KOPT-K1 (cell line): ENCODE data around the gene C12orf75.
"Not testable (repeated sequence)": the region's sequence is repeated elsewhere in the genome, so short reads cannot be mapped to it uniquely, and the experiment has no call there.

ENCODE experiments used
- H3K27ac ChIP-seq: fragments of 200-600 bp; sonication (generic); 2 replicates; pipeline ENCODE4 v1.5.1; 2016; ENCODE audit warnings: antibody characterized with exemption, mild to moderate bottlenecking, low read depth, low read length; ENCODE audit not compliant: poor library complexity, severe bottlenecking
- H3K36me3 ChIP-seq: fragments of 200-600 bp; sonication (generic); 2 replicates; pipeline ENCODE4 v1.5.1; 2017; ENCODE audit warnings: antibody characterized with exemption, mild to moderate bottlenecking, low read length, moderate library complexity; ENCODE audit not compliant: insufficient read depth
- H3K9me3 ChIP-seq: fragments of 200-600 bp; sonication (generic); 2 replicates; pipeline ENCODE4 v1.5.1; 2017; ENCODE audit warnings: antibody characterized with exemption, low read length, mild to moderate bottlenecking; ENCODE audit not compliant: insufficient read depth, poor library complexity, severe bottlenecking

Gene C12orf75

DNA sequence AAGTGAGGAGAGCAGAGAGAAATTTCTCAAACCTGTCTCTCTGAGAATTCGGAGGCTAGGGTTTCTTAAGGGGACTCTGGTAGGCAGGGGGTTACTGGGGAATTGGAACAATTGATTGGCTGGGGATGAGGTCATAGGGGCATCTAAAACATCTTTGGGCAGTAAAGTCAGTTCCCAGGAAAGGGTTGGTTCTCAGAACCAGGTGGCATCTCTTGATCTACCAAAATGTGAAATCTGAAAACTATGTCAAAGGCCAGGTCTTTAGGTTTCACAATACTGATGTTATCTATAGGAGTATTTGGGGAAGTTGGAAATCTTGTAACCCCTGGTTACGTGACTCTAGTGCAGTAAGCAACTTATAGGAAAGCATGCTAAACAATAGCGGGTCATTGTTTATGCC, 6.9 kb downstream of the C12orf75 start:
- Histone ChIP-seq H3K27ac (peak overlapping the region; percentile 4), H3K9me3 (peaks cover 25% of the 10 kb centered on the region), H3K36me3 (peaks cover 39% of the 10 kb centered on the region)

DNA sequence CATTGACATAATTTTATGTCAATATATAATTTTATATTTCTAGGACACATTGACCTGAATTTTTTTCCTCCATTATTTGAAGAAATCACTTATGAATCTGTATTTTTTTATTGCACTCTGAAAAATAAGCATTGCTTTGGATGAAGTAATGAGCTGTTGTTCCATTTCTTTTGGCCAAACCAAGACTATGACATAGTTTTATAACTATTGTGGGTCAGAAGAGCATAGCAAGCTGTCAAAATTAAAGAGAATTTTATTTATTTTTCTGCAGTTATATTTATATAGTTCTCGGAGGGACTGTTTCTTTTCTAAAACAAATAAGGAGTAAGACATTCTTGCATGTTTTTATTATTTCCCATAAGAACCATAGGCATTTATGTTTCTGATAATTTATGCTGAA, 8.5 kb downstream of the C12orf75 start:
- Histone ChIP-seq H3K36me3 (peaks cover 44% of the 10 kb centered on the region), H3K9me3 (peaks cover 25% of the 10 kb centered on the region), H3K27ac (no peak overlapping the region)

DNA sequence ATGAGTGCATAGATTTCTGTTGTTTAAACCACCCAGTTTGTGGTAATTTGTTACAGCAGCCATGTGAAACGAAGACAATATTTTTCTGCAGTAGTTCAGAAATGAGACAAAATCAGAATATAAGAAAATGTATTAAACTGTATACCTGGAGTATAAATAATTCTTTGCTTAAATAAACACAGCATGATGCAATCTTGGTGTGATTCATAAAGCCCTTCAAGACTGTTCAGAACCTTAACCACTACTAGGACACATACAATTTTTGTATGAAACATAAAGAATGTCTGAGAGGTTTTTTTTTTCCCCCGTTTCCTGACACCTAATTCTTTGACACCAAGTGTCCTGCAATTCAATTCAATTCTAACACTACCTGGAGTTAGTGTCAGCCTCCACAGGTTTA, 10.5 kb downstream of the C12orf75 start:
- H3K9me3 ChIP-seq, result peaks cover 25% of the 10 kb centered on the region
- no peak overlapping the region for H3K27ac ChIP-seq
- H3K36me3 ChIP-seq, result peaks cover 48% of the 10 kb centered on the region

DNA sequence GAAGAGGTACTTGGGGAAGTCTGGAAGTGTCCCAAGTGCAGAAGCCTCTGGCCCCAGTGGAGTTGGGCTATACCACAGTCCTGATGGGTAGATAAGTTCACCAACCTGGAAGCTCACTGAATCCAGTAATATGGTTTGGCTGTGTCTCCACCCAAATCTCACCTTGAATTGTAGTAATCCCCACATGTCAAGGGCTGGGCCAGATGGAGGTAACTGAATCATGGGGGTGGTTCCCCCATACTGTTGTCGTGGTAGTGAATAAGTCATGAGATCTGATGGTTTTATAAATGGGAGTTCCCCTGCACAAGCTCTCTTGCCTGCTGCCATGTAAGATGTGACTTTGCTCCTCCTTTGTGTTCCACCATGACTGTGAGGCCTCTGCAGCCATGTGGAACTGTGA, 11.1 kb downstream of the C12orf75 start:
- peaks cover 25% of the 10 kb centered on the region for H3K9me3 ChIP-seq
- not testable (repeated sequence) for H3K27ac ChIP-seq

DNA sequence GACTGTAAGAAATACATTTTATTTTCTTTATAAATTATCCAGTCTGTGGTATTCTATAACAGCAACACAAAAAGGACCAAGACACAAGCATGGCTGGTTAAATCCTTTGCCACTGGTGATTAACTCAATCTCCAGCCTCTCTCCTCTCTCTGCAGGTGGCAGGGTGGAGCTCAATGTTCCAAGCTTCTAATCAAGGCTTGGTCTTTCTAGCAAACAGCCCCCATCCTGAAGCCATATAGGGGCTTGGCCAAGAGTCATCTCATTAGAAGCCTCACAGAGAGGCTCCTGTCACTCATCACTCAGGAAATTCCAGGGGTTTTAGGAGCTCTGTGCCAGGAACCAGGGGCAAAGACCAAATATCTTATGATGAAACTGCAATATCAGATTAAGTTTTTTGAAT, 12.0 kb downstream of the C12orf75 start:
- Histone ChIP-seq H3K36me3 (peaks cover 42% of the 10 kb centered on the region), H3K9me3 (peaks cover 25% of the 10 kb centered on the region), H3K27ac (no peak overlapping the region)

More for the DNA sequence above, 11.1 kb downstream of the C12orf75 start:
- peaks cover 48% of the 10 kb centered on the region for H3K36me3 ChIP-seq

DNA sequence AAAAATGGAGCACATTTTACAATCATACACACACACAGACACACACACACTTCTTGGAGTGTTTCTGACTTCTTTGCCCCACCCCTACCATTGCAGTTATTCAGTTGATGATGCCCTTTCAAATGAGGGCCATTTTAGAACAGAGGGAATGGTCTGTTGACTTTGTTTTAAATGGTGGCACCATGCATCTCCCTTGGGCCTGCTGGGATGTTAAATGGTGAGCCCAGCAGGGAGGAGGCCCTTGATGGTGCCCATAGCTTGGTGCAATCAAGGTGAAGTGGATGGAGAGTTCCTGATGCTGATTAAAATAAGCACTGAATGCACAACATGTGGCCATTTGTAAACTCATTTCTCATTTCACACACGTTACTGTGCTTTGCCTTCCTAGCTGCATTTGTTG, 13.3 kb downstream of the C12orf75 start:
- Histone ChIP-seq H3K27ac (no peak overlapping the region), H3K36me3 (peaks cover 33% of the 10 kb centered on the region), H3K9me3 (peaks cover 25% of the 10 kb centered on the region)

GRCh38 chr12:105347499-105347898, 17.0 kb downstream of the C12orf75 start:
- H3K36me3 ChIP-seq, result peaks cover 9% of the 10 kb centered on the region; the same call in 1 of the 2 replicates

GRCh38 chr12:105348142-105348541, 17.7 kb downstream of the C12orf75 start:
- H3K27ac ChIP-seq, result no peak overlapping the region
- no peaks in the 10 kb centered on the region for H3K9me3 ChIP-seq
- peaks cover 14% of the 10 kb centered on the region; the same call in 1 of the 2 replicates for H3K36me3 ChIP-seq

More at GRCh38 chr12:105347499-105347898, 17.0 kb downstream of the C12orf75 start:
- Histone ChIP-seq H3K27ac (no peak overlapping the region), H3K9me3 (no peaks in the 10 kb centered on the region)

- Histone ChIP-seq H3K36me3 (peaks cover 15% of the 10 kb centered on the region; the same call in 1 of the 2 replicates), H3K9me3 (no peaks in the 10 kb centered on the region), H3K27ac (no peak overlapping the region)
These were observed 18.1 kb downstream of the C12orf75 start for GRCh38 chr12:105348561-105348960.

DNA sequence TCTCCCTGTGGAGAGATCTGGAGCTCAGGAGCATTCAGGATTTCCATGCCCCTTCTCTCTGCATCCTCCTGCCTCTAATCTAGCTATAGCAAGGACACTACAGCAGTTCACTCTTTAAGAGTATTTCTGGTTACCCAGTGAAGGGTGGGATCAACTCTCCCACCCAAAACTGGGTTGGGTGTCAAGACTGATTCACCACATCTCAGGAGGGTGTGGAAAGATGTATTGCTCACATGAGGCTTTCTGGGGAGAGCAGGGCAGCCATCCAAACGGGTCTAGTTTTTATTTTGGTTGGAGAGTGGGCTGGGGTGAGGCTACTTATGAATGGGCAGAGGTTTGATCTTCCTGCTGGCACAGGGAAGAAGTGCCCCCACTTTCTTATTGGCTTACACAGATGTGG, 18.6 kb downstream of the C12orf75 start:
- H3K9me3 ChIP-seq, result no peaks in the 10 kb centered on the region
- peaks cover 9% of the 10 kb centered on the region; the same call in 1 of the 2 replicates for H3K36me3 ChIP-seq
- H3K27ac ChIP-seq, result no peak overlapping the region

DNA sequence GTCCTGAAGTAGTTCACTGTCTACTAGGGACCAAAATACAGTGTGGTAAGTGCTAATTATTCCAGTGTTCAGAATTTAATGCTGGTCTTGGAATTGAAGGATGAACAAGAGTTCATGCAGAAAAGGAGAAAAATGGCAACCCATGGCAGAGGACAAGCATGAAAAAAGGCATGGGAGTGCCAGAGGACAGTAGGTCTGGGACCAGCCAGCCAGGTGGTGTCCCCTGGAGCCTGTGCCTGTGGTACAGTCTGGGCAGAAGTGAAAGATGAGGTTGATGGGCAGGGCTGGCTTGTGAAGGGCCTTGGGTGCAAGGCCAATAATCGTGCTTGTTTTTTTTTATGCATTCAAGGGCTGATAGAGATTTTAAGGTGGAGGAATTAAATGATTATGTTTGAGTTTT, 21.0 kb downstream of the C12orf75 start:
- Histone ChIP-seq H3K36me3 (peaks cover 11% of the 10 kb centered on the region), H3K9me3 (no peaks in the 10 kb centered on the region), H3K27ac (peak overlapping the region; percentile 38)

- H3K9me3 ChIP-seq, result no peaks in the 10 kb centered on the region
- peak overlapping the region; percentile 38 for H3K27ac ChIP-seq
- H3K36me3 ChIP-seq, result peaks cover 11% of the 10 kb centered on the region
These were observed 21.6 kb downstream of the C12orf75 start for GRCh38 chr12:105352052-105352451.

GRCh38 chr12:105352940-105353635, 22.6 kb downstream of the C12orf75 start:
- Histone ChIP-seq H3K27ac (peak overlapping the region; percentile 38), H3K9me3 (no peaks in the 10 kb centered on the region), H3K36me3 (peaks cover 11% of the 10 kb centered on the region)

DNA sequence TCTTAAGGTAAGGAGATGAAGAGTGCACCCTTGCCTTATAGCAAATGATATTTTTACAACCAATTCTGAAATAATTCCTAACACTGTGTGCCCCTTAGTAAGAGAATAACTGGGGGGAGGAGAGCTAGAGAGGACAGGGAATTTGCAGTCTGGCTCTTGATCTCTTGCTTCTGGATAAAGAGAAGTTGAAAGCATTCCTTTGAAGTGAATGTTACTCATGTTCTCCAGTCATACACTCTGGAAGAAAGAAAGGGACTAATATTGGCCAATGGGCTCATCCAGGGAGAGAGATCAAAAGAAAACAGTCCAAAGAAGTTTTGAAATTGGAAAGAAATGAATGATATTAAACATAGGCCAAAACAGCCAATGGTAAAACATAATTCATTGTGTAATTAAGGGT, 25.3 kb downstream of the C12orf75 start:
- peaks cover 22% of the 10 kb centered on the region for H3K36me3 ChIP-seq
- H3K9me3 ChIP-seq, result no peaks in the 10 kb centered on the region
- no peak overlapping the region for H3K27ac ChIP-seq

DNA sequence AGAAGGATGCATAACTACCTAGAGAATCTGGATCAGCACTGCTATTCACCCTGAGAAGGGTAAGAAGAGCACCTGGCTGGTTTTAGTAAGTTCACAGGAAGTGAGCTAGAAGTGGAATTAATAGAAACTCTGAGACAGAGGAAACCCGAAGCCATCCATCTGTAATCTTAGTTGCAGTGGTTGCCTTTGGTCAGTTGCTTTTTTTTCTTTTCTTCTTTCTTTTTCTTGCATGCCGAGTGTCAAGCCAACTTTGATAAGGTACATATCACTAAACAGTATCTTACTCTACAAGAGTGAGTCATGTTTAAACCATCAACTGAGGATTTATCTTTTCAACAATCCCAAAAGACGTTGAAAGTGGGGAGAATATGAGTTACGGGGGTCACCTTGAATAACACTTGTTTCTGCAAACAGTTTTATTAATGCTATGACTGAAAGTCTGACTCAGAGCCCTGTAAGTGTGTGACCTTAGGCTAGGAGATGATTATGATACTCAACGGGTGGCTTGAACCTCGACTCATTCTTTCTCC, 26.7 kb downstream of the C12orf75 start:
- H3K36me3 ChIP-seq, result peaks cover 26% of the 10 kb centered on the region
- H3K27ac ChIP-seq, result peak overlapping the region; percentile 37
- no peaks in the 10 kb centered on the region for H3K9me3 ChIP-seq

- H3K9me3 ChIP-seq, result no peaks in the 10 kb centered on the region
- no peak overlapping the region for H3K27ac ChIP-seq
These were observed 28.3 kb downstream of the C12orf75 start for GRCh38 chr12:105358789-105359188.

More at GRCh38 chr12:105358789-105359188, 28.3 kb downstream of the C12orf75 start:
- peaks cover 19% of the 10 kb centered on the region for H3K36me3 ChIP-seq
